ENCODE results near the gene PTPN14. TPM values are rescaled to one million over a fixed set of nuclear protein-coding genes. Genes with fewer than 3 reads are reported as not detected.

The PTPN14 gene
- polyA plus RNA-seq, 1 experiment: 34.2 TPM

DNA sequence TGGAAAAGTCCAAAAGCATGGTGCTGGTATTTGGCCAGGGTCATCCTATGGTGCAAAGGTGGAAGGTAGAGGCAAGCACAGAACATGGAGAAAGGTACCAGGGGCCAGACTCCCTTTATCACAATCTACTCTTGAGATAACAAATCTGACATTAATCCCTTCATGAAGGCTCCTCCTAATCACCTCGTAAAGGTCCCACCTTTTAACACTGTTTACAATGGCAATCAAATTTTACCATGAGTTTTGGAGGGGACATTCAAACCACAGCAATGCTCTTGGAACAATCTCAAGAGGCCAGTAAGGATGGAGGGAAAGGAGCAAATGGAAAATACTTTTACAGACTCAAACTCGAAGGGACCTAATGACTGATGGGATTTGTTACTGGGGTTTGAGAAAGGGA, 6.1 kb downstream of the PTPN14 start:
- DNase-seq (ENCODE audit: low read depth, low spot score): no peak
- ChIA-PET CTCF (no interaction called here), POLR2A (no interaction called here)

GRCh38 chr1:214544791-214545190, 6.6 kb downstream of the PTPN14 start:
- DNase-seq (ENCODE audit: low read depth, low spot score): no peak
- ChIA-PET POLR2A (no interaction called here), CTCF (no interaction called here)
- TF ChIP-seq CTCF (IDR thresholded peaks at IDR 0.05; ENCODE audit: low read depth, low read length): no peak
- H3K4me3 ChIP-seq (ENCODE audit: low read depth, low read length): no peak overlapping the region
- no peak overlapping the region for H3K27ac ChIP-seq (ENCODE audit: low read depth, low read length)
- H3K27me3 ChIP-seq (ENCODE audit: control insufficient read depth, insufficient read depth, low read length): no peaks in the 10 kb centered on the region
- no peaks in the 10 kb centered on the region for H3K9me3 ChIP-seq (ENCODE audit: control insufficient read depth, insufficient read depth, low read length)

More for the DNA sequence above, 6.1 kb downstream of the PTPN14 start:
- no peak for TF ChIP-seq CTCF (IDR thresholded peaks at IDR 0.05; ENCODE audit: low read depth, low read length)
- H3K27me3 ChIP-seq (ENCODE audit: control insufficient read depth, insufficient read depth, low read length): no peaks in the 10 kb centered on the region
- H3K9me3 ChIP-seq (ENCODE audit: control insufficient read depth, insufficient read depth, low read length): no peaks in the 10 kb centered on the region
- no peak overlapping the region for H3K4me3 ChIP-seq (ENCODE audit: low read depth, low read length)
- H3K27ac ChIP-seq (ENCODE audit: low read depth, low read length): no peak overlapping the region

DNA sequence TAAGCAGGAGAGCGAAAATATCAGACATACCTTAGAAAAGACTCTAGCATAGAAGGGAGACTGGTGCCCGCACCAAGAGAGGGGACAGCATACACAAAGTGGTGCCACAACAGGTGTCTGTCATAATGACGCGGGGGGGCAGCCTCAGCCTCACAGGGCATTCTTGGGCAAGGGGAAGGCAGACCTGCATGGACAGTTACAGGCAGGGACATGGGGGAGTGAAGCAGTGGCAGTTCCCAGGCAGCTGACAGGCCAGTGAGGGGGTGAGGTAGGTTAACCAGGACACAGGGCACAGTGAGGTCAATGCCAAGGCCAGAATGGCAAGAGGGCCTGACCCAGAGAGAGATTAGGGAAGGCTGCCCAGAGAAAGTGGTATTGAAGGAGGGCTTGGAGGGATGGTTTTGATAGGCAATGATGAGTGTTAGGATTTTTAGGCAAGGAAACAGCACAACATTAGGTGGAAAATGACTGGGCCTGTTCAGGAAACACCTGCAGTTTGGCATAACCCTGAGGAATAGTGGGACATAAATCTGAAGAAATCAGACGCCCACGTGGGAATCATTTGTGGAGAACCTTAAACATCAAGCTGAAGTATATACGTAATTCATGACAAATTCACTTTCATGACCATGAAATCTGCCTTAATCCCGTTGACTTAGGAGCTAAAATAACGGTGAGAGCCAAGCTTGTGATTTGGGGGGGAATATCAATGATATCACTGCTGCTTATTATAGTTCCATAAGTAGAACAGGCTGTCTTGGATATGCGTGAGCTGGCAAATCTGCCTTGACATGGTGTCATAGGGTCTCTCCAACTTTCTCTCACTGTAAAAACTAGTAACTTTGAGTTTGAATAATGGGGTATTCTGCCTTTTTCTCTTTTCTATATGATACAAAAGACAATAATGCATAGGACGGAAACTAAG, 8.9 kb downstream of the PTPN14 start:
- Histone ChIP-seq H3K27me3 (ENCODE audit: control insufficient read depth, insufficient read depth, low read length) (no peaks in the 10 kb centered on the region), H3K27ac (ENCODE audit: low read depth, low read length) (no peak overlapping the region), H3K9me3 (ENCODE audit: control insufficient read depth, insufficient read depth, low read length) (no peaks in the 10 kb centered on the region), H3K4me3 (ENCODE audit: low read depth, low read length) (no peak overlapping the region)
- CTCF ChIA-PET: interaction anchor here (0.6 to 1.1 kb wide), 4 partner anchors 9 to 209 kb away, joined by 3 to 5 read pairs (median 4); partner anchors contain the start of gene PTPN14
- POLR2A ChIA-PET: no interaction called here
- no peak for DNase-seq (ENCODE audit: low read depth, low spot score)
- TF ChIP-seq CTCF (IDR thresholded peaks at IDR 0.05; ENCODE audit: low read depth, low read length): no peak

- ChIA-PET CTCF (interaction anchor here (1.1 to 1.7 kb wide), 3 partner anchors 44 to 280 kb away, joined by 3 to 7 read pairs (median 4); no protein-coding TSS in a partner anchor), POLR2A (no interaction called here)
- H3K27me3 ChIP-seq (ENCODE audit: control insufficient read depth, insufficient read depth, low read length): no peaks in the 10 kb centered on the region
- DNase-seq (ENCODE audit: low read depth, low spot score): no peak
- H3K27ac ChIP-seq (ENCODE audit: low read depth, low read length): no peak overlapping the region
- H3K4me3 ChIP-seq (ENCODE audit: low read depth, low read length): no peak overlapping the region
- TF ChIP-seq CTCF (IDR thresholded peaks at IDR 0.05; ENCODE audit: low read depth, low read length): no peak
- H3K9me3 ChIP-seq (ENCODE audit: control insufficient read depth, insufficient read depth, low read length): no peaks in the 10 kb centered on the region
Measured at GRCh38 chr1:214541693-214542092, 9.7 kb downstream of the PTPN14 start.

DNA sequence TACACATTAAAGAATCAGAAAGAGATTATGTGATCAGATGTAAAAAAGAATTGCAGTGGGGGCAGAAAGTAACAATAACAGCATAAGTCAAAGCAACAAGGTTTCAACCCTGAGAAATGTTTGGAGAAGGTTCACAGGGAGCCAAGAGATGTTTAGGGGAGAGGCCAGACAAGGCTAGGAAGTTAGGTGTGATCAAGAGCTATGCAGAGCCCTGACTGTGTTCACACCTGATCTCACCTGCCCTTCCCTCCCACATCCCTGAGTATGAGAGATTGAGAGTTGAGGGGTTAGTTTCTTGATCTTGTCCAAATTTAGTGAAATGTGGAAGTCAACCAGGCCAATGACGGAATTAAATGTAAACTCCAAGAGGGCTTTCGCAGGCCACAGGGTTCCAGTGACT, 10.2 kb downstream of the PTPN14 start:
- Histone ChIP-seq H3K4me3 (ENCODE audit: low read depth, low read length) (no peak overlapping the region), H3K9me3 (ENCODE audit: control insufficient read depth, insufficient read depth, low read length) (no peaks in the 10 kb centered on the region), H3K27ac (ENCODE audit: low read depth, low read length) (no peak overlapping the region), H3K27me3 (ENCODE audit: control insufficient read depth, insufficient read depth, low read length) (no peaks in the 10 kb centered on the region)
- CTCF ChIA-PET: interaction anchor here (1.1 to 3.2 kb wide), 4 partner anchors 8 to 280 kb away, joined by 3 to 15 read pairs (median 6); no protein-coding TSS in a partner anchor
- no peak for TF ChIP-seq CTCF (IDR thresholded peaks at IDR 0.05; ENCODE audit: low read depth, low read length)
- DNase-seq (ENCODE audit: low read depth, low spot score): no peak
- POLR2A ChIA-PET: no interaction called here

Data from AG04450 (cell line).